GM23248 (cell line): ENCODE results near the gene STXBP5L.

Source experiments
- EZH2 ChIP-seq: fragments of 200-600 bp; sonication (generic); IDR thresholded peaks from 2 replicates; pipeline ENCODE4 v1.6.1; 2018; ENCODE audit warnings: antibody characterized with exemption, mild to moderate bottlenecking; ENCODE audit not compliant: insufficient read depth, poor library complexity, severe bottlenecking
- EZH2phosphoT487 ChIP-seq: fragments of 200-600 bp; sonication (generic); IDR thresholded peaks from 2 replicates; pipeline ENCODE4 v1.6.1; 2018; ENCODE audit warnings: antibody characterized with exemption, moderate library complexity, mild to moderate bottlenecking, low read depth; ENCODE audit not compliant: insufficient read depth

DNA sequence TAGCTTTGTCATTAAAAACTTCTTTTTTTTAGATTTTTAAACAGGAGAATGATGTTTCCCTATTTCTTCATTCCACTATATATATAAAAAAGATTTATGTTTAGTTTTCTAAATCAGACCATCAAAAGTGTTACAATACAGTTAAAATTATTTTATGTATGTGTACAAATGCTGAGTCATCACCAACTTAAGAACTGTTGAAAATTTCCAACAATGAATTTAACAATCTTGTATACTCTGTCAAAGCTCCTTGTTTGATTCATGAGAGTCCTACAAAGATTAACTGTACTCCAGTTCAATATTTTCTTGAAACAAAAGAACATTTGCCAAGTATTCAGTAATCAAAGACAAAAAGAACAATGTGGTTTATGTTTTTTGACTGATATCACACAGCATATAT, 555.7 kb downstream of the STXBP5L start:
- no peak for TF ChIP-seq EZH2
- TF ChIP-seq EZH2phosphoT487 = no peak
